Measurements from ENCODE around the gene ARAP2.

The ARAP2 gene

GRCh38 chr4:36133658-36134057 lies 110.7 kb downstream of the ARAP2 start:
- DNase-seq: no peak
- no peak overlapping the region for H3K27ac ChIP-seq (ENCODE audit: insufficient read depth, low read length, poor library complexity, severe bottlenecking)

GRCh38 chr4:36133086-36133485 lies 111.2 kb downstream of the ARAP2 start:
- no peaks in the 10 kb centered on the region for H3K4me1 ChIP-seq (ENCODE audit: control insufficient read depth, insufficient read depth, low read length, poor library complexity, severe bottlenecking)
- H3K4me3 ChIP-seq (ENCODE audit: insufficient read depth, low read depth, low read length, poor library complexity, severe bottlenecking): no peak overlapping the region
- H3K27ac ChIP-seq (ENCODE audit: insufficient read depth, low read length, poor library complexity, severe bottlenecking): no peak overlapping the region
- H3K9me3 ChIP-seq (ENCODE audit: control insufficient read depth, low read length): no peaks in the 10 kb centered on the region
- no peaks in the 10 kb centered on the region for H3K27me3 ChIP-seq (replicated peaks; ENCODE audit: control insufficient read depth, insufficient read depth, low read length, poor library complexity, severe bottlenecking)
- H3K36me3 ChIP-seq (ENCODE audit: control insufficient read depth, insufficient read depth, low read length): peaks cover 3% of the 10 kb centered on the region
- DNase-seq: no peak

More at GRCh38 chr4:36133658-36134057, 110.7 kb downstream of the ARAP2 start:
- no peaks in the 10 kb centered on the region for H3K4me1 ChIP-seq (ENCODE audit: control insufficient read depth, insufficient read depth, low read length, poor library complexity, severe bottlenecking)
- no peaks in the 10 kb centered on the region for H3K27me3 ChIP-seq (replicated peaks; ENCODE audit: control insufficient read depth, insufficient read depth, low read length, poor library complexity, severe bottlenecking)
- H3K4me3 ChIP-seq (ENCODE audit: insufficient read depth, low read depth, low read length, poor library complexity, severe bottlenecking): no peak overlapping the region
- no peaks in the 10 kb centered on the region for H3K9me3 ChIP-seq (ENCODE audit: control insufficient read depth, low read length)
- peaks cover 3% of the 10 kb centered on the region for H3K36me3 ChIP-seq (ENCODE audit: control insufficient read depth, insufficient read depth, low read length)

DNA sequence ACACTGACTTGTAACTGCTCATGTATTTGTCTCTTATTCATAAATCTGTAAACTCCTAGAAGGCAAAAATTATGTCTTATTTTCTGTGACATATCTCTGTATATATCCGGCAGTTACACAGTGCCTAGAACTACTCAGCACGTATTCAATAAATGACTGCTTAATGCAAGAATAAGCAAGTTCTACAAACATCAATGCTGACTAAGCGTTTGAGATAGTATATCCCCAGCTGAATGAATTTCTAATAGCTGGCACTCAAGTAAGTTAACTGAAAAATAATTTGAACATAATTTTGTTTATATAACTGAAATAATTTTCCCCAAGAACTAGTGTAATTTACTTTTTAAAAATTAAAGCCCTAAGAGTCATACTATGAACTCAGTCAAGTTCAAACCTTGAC lies 113.7 kb downstream of the ARAP2 start:
- H3K27ac ChIP-seq (ENCODE audit: insufficient read depth, low read length, poor library complexity, severe bottlenecking): no peak overlapping the region
- H3K36me3 ChIP-seq (ENCODE audit: control insufficient read depth, insufficient read depth, low read length): peaks cover 3% of the 10 kb centered on the region
- H3K4me3 ChIP-seq (ENCODE audit: insufficient read depth, low read depth, low read length, poor library complexity, severe bottlenecking): no peak overlapping the region
- H3K27me3 ChIP-seq (replicated peaks; ENCODE audit: control insufficient read depth, insufficient read depth, low read length, poor library complexity, severe bottlenecking): no peaks in the 10 kb centered on the region
- no peaks in the 10 kb centered on the region for H3K9me3 ChIP-seq (ENCODE audit: control insufficient read depth, low read length)
- H3K4me1 ChIP-seq (ENCODE audit: control insufficient read depth, insufficient read depth, low read length, poor library complexity, severe bottlenecking): no peaks in the 10 kb centered on the region
- DNase-seq: no peak

- peaks cover 3% of the 10 kb centered on the region for H3K36me3 ChIP-seq (ENCODE audit: control insufficient read depth, insufficient read depth, low read length)
These were observed 115.6 kb downstream of the ARAP2 start for GRCh38 chr4:36128689-36129088.

DNA sequence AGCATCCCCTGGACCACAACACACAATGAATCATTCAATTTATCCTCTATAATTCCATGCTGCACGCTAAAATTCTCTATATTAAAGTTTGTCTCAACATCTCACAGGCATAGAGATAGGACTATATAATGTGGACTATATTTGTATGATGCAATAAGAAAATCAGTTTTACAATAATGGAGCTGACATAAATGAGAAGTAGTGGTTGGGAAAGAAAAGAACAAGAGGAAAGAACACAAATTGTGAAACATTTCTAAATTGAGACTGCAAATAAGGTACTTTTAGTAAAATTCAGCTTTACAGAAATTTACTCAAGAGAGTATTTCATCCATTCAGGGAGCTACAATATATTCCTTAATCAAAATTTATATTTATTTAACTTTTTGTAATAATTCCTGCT lies 120.4 kb downstream of the ARAP2 start:
- Histone ChIP-seq H3K36me3 (ENCODE audit: control insufficient read depth, insufficient read depth, low read length) (no peaks in the 10 kb centered on the region), H3K4me3 (ENCODE audit: insufficient read depth, low read depth, low read length, poor library complexity, severe bottlenecking) (no peak overlapping the region), H3K27me3 (replicated peaks; ENCODE audit: control insufficient read depth, insufficient read depth, low read length, poor library complexity, severe bottlenecking) (no peaks in the 10 kb centered on the region), H3K4me1 (ENCODE audit: control insufficient read depth, insufficient read depth, low read length, poor library complexity, severe bottlenecking) (no peaks in the 10 kb centered on the region), H3K27ac (ENCODE audit: insufficient read depth, low read length, poor library complexity, severe bottlenecking) (no peak overlapping the region), H3K9me3 (ENCODE audit: control insufficient read depth, low read length) (no peaks in the 10 kb centered on the region)
- DNase-seq: no peak

More at GRCh38 chr4:36128689-36129088, 115.6 kb downstream of the ARAP2 start:
- no peak for DNase-seq
- no peak overlapping the region for H3K4me3 ChIP-seq (ENCODE audit: insufficient read depth, low read depth, low read length, poor library complexity, severe bottlenecking)
- H3K9me3 ChIP-seq (ENCODE audit: control insufficient read depth, low read length): no peaks in the 10 kb centered on the region
- H3K27me3 ChIP-seq (replicated peaks; ENCODE audit: control insufficient read depth, insufficient read depth, low read length, poor library complexity, severe bottlenecking): no peaks in the 10 kb centered on the region
- H3K4me1 ChIP-seq (ENCODE audit: control insufficient read depth, insufficient read depth, low read length, poor library complexity, severe bottlenecking): no peaks in the 10 kb centered on the region
- H3K27ac ChIP-seq (ENCODE audit: insufficient read depth, low read length, poor library complexity, severe bottlenecking): no peak overlapping the region

- Histone ChIP-seq H3K27me3 (replicated peaks; ENCODE audit: control insufficient read depth, insufficient read depth, low read length, poor library complexity, severe bottlenecking) (no peaks in the 10 kb centered on the region), H3K36me3 (ENCODE audit: control insufficient read depth, insufficient read depth, low read length) (peaks cover 11% of the 10 kb centered on the region), H3K4me3 (ENCODE audit: insufficient read depth, low read depth, low read length, poor library complexity, severe bottlenecking) (no peak overlapping the region), H3K9me3 (ENCODE audit: control insufficient read depth, low read length) (no peaks in the 10 kb centered on the region), H3K4me1 (ENCODE audit: control insufficient read depth, insufficient read depth, low read length, poor library complexity, severe bottlenecking) (no peaks in the 10 kb centered on the region), H3K27ac (ENCODE audit: insufficient read depth, low read length, poor library complexity, severe bottlenecking) (no peak overlapping the region)
- no peak for DNase-seq
These were observed 129.0 kb downstream of the ARAP2 start for GRCh38 chr4:36115312-36115711.

DNA sequence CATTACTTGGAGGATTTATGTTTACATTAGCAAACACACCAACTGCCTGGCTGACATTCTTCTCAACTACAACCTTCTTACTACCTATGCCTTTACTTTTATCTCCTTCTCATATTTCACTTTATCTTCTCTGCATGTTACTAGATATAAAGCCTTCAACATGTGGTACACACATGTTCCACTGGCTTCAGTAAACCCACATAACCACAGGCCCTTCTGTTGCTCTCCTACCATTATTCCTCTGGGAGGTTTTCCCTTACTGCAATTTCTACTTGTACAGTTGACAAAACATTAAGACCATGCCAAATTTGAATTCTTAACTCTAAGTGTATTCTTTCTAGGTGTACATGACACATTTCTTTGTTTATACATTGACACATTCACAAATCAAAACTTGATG lies 133.1 kb downstream of the ARAP2 start:
- Histone ChIP-seq H3K27me3 (replicated peaks; ENCODE audit: control insufficient read depth, insufficient read depth, low read length, poor library complexity, severe bottlenecking) (no peaks in the 10 kb centered on the region), H3K27ac (ENCODE audit: insufficient read depth, low read length, poor library complexity, severe bottlenecking) (no peak overlapping the region), H3K9me3 (ENCODE audit: control insufficient read depth, low read length) (no peaks in the 10 kb centered on the region), H3K36me3 (ENCODE audit: control insufficient read depth, insufficient read depth, low read length) (peaks cover 13% of the 10 kb centered on the region), H3K4me1 (ENCODE audit: control insufficient read depth, insufficient read depth, low read length, poor library complexity, severe bottlenecking) (no peaks in the 10 kb centered on the region), H3K4me3 (ENCODE audit: insufficient read depth, low read depth, low read length, poor library complexity, severe bottlenecking) (no peak overlapping the region)
- no peak for DNase-seq

DNA sequence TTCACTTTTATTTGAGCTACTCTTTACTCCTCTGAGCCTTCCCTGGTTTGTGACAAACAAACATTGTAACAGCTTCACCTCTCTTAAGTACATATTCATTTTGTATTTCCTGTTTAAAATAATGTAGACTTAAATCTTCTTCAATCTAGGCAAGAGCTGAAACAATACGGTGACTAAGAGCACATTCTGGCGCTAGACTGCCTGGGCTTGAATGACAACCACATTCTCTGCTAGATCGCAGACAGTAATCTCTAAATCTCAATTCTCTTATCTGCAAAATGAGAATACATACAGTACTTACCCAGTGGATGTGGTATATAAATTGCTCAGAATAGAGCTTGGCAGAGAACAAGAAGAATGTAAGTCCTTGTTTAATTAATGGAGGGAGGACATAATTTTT lies 144.8 kb downstream of the ARAP2 start:
- no peak overlapping the region for H3K27ac ChIP-seq (ENCODE audit: insufficient read depth, low read length, poor library complexity, severe bottlenecking)
- DNase-seq: no peak
- no peaks in the 10 kb centered on the region for H3K9me3 ChIP-seq (ENCODE audit: control insufficient read depth, low read length)
- no peak overlapping the region for H3K4me3 ChIP-seq (ENCODE audit: insufficient read depth, low read depth, low read length, poor library complexity, severe bottlenecking)
- no peaks in the 10 kb centered on the region for H3K4me1 ChIP-seq (ENCODE audit: control insufficient read depth, insufficient read depth, low read length, poor library complexity, severe bottlenecking)
- peaks cover 8% of the 10 kb centered on the region for H3K36me3 ChIP-seq (ENCODE audit: control insufficient read depth, insufficient read depth, low read length)
- no peaks in the 10 kb centered on the region for H3K27me3 ChIP-seq (replicated peaks; ENCODE audit: control insufficient read depth, insufficient read depth, low read length, poor library complexity, severe bottlenecking)

DNA sequence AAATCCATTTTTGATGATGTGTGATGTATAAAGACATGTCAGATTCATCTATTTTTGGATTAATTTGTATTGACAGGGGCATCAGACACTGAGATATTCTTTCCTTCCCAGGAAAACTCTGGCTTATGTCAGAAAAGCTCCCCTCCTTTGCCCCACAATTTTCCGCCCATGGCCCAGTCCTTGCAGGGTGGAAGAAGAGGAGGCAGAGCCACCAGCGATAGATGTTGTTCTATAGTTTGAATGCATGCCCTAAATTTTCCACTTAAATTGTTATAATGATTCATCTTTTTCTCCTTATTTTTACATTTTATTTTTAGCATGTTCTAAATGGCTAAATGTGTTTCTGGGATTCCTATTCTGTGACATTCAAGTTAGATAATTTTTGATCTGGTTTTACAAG lies 149.3 kb downstream of the ARAP2 start:
- Histone ChIP-seq H3K27ac (ENCODE audit: insufficient read depth, low read length, poor library complexity, severe bottlenecking) (no peak overlapping the region), H3K36me3 (ENCODE audit: control insufficient read depth, insufficient read depth, low read length) (peaks cover 10% of the 10 kb centered on the region), H3K27me3 (replicated peaks; ENCODE audit: control insufficient read depth, insufficient read depth, low read length, poor library complexity, severe bottlenecking) (no peaks in the 10 kb centered on the region), H3K4me3 (ENCODE audit: insufficient read depth, low read depth, low read length, poor library complexity, severe bottlenecking) (no peak overlapping the region), H3K4me1 (ENCODE audit: control insufficient read depth, insufficient read depth, low read length, poor library complexity, severe bottlenecking) (no peaks in the 10 kb centered on the region), H3K9me3 (ENCODE audit: control insufficient read depth, low read length) (no peaks in the 10 kb centered on the region)
- DNase-seq: no peak

- H3K4me1 ChIP-seq (ENCODE audit: control insufficient read depth, insufficient read depth, low read length, poor library complexity, severe bottlenecking): no peaks in the 10 kb centered on the region
- H3K36me3 ChIP-seq (ENCODE audit: control insufficient read depth, insufficient read depth, low read length): peaks cover 5% of the 10 kb centered on the region
These were observed 152.3 kb downstream of the ARAP2 start for GRCh38 chr4:36091997-36092396.

DNA sequence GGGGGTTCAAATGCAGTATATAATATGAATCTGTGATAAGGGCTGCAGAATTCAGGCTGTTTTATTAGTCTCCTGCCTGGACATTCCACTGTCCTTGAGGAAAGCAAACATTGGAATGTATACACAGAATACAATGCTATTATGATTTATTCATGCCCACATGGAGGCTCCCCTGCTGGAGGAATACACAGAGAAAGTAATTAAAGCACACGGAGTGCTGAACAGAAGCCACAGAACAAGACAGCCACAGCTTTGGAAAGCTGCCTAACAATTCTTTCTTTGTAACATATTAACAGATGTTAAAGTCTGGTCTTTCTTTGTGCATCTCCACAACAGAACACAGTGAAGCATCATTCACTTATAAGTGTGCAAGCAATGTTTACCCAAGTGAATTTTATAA lies 155.8 kb downstream of the ARAP2 start:
- peaks cover 8% of the 10 kb centered on the region for H3K36me3 ChIP-seq (ENCODE audit: control insufficient read depth, insufficient read depth, low read length)
- DNase-seq: no peak
- H3K4me3 ChIP-seq (ENCODE audit: insufficient read depth, low read depth, low read length, poor library complexity, severe bottlenecking): no peak overlapping the region
- H3K27ac ChIP-seq (ENCODE audit: insufficient read depth, low read length, poor library complexity, severe bottlenecking): no peak overlapping the region
- no peaks in the 10 kb centered on the region for H3K27me3 ChIP-seq (replicated peaks; ENCODE audit: control insufficient read depth, insufficient read depth, low read length, poor library complexity, severe bottlenecking)
- H3K9me3 ChIP-seq (ENCODE audit: control insufficient read depth, low read length): no peaks in the 10 kb centered on the region
- no peaks in the 10 kb centered on the region for H3K4me1 ChIP-seq (ENCODE audit: control insufficient read depth, insufficient read depth, low read length, poor library complexity, severe bottlenecking)

More at GRCh38 chr4:36091997-36092396, 152.3 kb downstream of the ARAP2 start:
- Histone ChIP-seq H3K4me3 (ENCODE audit: insufficient read depth, low read depth, low read length, poor library complexity, severe bottlenecking) (no peak overlapping the region), H3K27ac (ENCODE audit: insufficient read depth, low read length, poor library complexity, severe bottlenecking) (no peak overlapping the region), H3K9me3 (ENCODE audit: control insufficient read depth, low read length) (no peaks in the 10 kb centered on the region), H3K27me3 (replicated peaks; ENCODE audit: control insufficient read depth, insufficient read depth, low read length, poor library complexity, severe bottlenecking) (no peaks in the 10 kb centered on the region)
- no peak for DNase-seq
